Kidney (tissue), 14 donors: Measurements from ENCODE around the gene PRRC2B. TPM values are rescaled to one million over a fixed set of nuclear protein-coding genes. Genes with fewer than 3 reads are reported as not detected.

ENCODE experiments used
- DNase-seq, 5 donors: peaks; one replicate each; pipeline ENCODE4 v3.0.0-alpha.2; 2013 to 2020
- FAIRE-seq: peaks from 2 replicates; lab custom pipeline; 2012; peaks lifted over from hg19 to GRCh38; lab: Jason Lieb, UNC
- H3K27ac ChIP-seq, 2 donors: one replicate each; pipeline ENCODE4 v1.7.0; 2013; ENCODE audit warnings: low read depth in 2 of 2, low read length in 2 of 2, inconsistent platforms in 1 of 2
- H3K27me3 ChIP-seq: one replicate; pipeline ENCODE4 v1.7.1; 2013; ENCODE audit warnings: low read length, inconsistent platforms; ENCODE audit not compliant: control insufficient read depth, insufficient read depth
- H3K36me3 ChIP-seq, 3 donors: one replicate each; pipeline versions ENCODE4 v1.7.0 to v1.7.1; 2013; ENCODE audit warnings: low read length in 3 of 3, control low read depth in 1 of 3, inconsistent platforms in 1 of 3; ENCODE audit not compliant: insufficient read depth in 3 of 3, control insufficient read depth in 2 of 3
- H3K4me1 ChIP-seq, 3 donors: one replicate each; pipeline versions ENCODE4 v1.7.0 to v1.7.1; 2013; ENCODE audit warnings: low read length in 3 of 3, inconsistent platforms in 1 of 3, low read depth in 1 of 3; ENCODE audit not compliant: control insufficient read depth in 2 of 3, insufficient read depth in 2 of 3
- H3K4me3 ChIP-seq, 3 donors: one replicate each; pipeline versions ENCODE4 v1.7.0 to v1.8.1; 2013; ENCODE audit warnings: low read length in 3 of 3, control low read depth in 1 of 3, inconsistent platforms in 1 of 3
- H3K9ac ChIP-seq, 3 donors: one replicate each; pipeline versions ENCODE4 v1.7.0 to v1.7.1; 2013; ENCODE audit warnings: low read length in 3 of 3, control low read depth in 1 of 3, inconsistent platforms in 1 of 3
- H3K9me3 ChIP-seq, 3 donors: one replicate each; pipeline versions ENCODE4 v1.7.0 to v1.7.1; 2013; ENCODE audit warnings: low read length in 3 of 3, control low read depth in 1 of 3, inconsistent platforms in 1 of 3; ENCODE audit not compliant: control insufficient read depth in 2 of 3, insufficient read depth in 1 of 3
- CTCF ChIP-seq: IDR thresholded peaks from 3 replicates; pipeline ENCODE4 v1.5.1; 2012; ENCODE audit warnings: mild to moderate bottlenecking, moderate library complexity, borderline replicate concordance; ENCODE audit not compliant: insufficient read depth; ENCODE audit errors: extremely low read depth
- intact Hi-C: fragments of 100-400 bp; cut with DNase I; formaldehyde crosslinking; loops from one replicate; pipeline ENCODE4 v1.11.1; 2022
- polyA plus RNA-seq: library from polyadenylated mRNA; stranded (reverse); fragments of 350-450 nt; fragmentation: Illumina TruSeq; extraction: RNeasy Lipid Tissue Mini Kit (QIAGEN cat#74804); gene quantifications from one replicate; pipeline ENCODE4 v1.2.3, GENCODE V29; 2014; ENCODE audit warnings: low read depth, low replicate concordance; ENCODE audit not compliant: insufficient read depth
- total RNA-seq: library from RNA; stranded (reverse); fragmentation: NEBNext Ultra II Directional; extraction: Animal tissue kit (Norgen Biotek cat#: 25700); gene quantifications from one replicate; pipeline ENCODE4 v1.2.1, GENCODE V29; 2021
- donor health status: control.
- donor health status: control.
- donor health status: control.
- donor health status: control.
- donor health status: control.
- donor health status: DM: yes; HTN: yes; CAD: no.
- donor health status: Normal renal cell carcinoma (clear cell type).

The PRRC2B gene
- total and polyA plus RNA-seq, 2 donors from 2014 or later, result 37.4 to 227 TPM

GRCh38 chr9:131473891-131474290, 80.0 kb downstream of the PRRC2B start:
- peaks cover 19 to 72% (median 57%) of the 10 kb centered on the region in 3 donors for H3K36me3 ChIP-seq
- no peak overlapping the region for H3K4me3 ChIP-seq
- no peak overlapping the region for H3K9ac ChIP-seq
- H3K4me1 ChIP-seq, result peaks cover 0 to 8% (median 0%) of the 10 kb centered on the region in 3 donors
- TF ChIP-seq CTCF, result no peak
- DNase-seq, result peak in 1 of 5 donors; percentile 53
- no peak for FAIRE-seq
- H3K9me3 ChIP-seq, result no peaks in the 10 kb centered on the region
- H3K27me3 ChIP-seq, result no peaks in the 10 kb centered on the region
- intact Hi-C loops, result no loop called here
- H3K27ac ChIP-seq, result no peak overlapping the region

GRCh38 chr9:131474711-131475110, 80.8 kb downstream of the PRRC2B start:
- H3K4me1 ChIP-seq, result peaks cover 0 to 8% (median 0%) of the 10 kb centered on the region in 3 donors
- FAIRE-seq (no peak), DNase-seq (peak in 1 of 5 donors; percentile 52)
- no peak overlapping the region for H3K27ac ChIP-seq
- intact Hi-C loops, result no loop called here
- H3K9ac ChIP-seq, result no peak overlapping the region
- H3K4me3 ChIP-seq, result no peak overlapping the region
- no peaks in the 10 kb centered on the region for H3K9me3 ChIP-seq
- no peak for TF ChIP-seq CTCF
- no peaks in the 10 kb centered on the region for H3K27me3 ChIP-seq
- H3K36me3 ChIP-seq, result peaks cover 19 to 75% (median 59%) of the 10 kb centered on the region in 3 donors

GRCh38 chr9:131475111-131475955, 81.4 kb downstream of the PRRC2B start:
- Histone ChIP-seq H3K27me3 (no peaks in the 10 kb centered on the region), H3K9me3 (no peaks in the 10 kb centered on the region), H3K4me1 (peaks cover 0 to 8% (median 0%) of the 10 kb centered on the region in 3 donors), H3K4me3 (no peak overlapping the region), H3K27ac (no peak overlapping the region), H3K9ac (no peak overlapping the region), H3K36me3 (peaks cover 21 to 74% (median 57%) of the 10 kb centered on the region in 3 donors)
- FAIRE-seq (no peak), DNase-seq (peak in 1 of 5 donors; percentile 72)
- no peak for TF ChIP-seq CTCF
- intact Hi-C loops, result no loop called here
